ENCODE data around the gene CCDC136.

DNA sequence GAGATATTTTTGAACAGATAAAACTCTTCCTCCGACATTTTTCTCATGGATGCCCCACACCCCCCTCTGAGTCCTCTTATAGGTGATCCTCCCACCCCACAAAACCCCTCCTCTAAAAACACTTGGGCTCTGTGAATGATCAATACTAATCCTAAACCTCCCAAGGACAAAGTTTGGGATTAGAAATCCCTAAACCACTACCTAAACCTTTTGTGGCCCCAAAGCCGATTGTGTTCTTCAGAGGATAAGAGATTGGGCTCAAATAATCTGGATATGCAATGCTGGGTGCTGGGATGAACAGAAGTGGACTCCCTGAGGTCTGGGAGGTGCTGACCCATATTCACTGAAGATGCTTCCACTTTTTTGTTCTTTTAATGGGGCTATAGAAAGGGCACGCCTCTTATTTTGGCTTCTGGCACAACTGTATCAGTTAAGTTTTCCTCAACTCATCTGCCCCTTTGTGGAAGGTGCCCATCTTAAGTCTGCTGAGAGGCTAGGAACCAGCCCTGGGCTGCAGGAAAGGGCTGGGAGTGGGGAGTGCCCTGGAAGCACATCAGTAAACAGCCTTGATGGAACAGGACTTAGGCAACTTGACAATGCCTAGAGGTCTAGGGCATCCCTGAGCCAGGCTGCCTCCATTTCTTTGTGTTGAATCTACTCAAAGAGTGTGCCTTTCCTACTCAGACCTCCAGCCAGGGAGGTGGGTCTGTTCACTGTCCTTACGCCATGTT lies 15.9 kb upstream of the CCDC136 start, which contains the start of gene OPN1SW:
- TF ChIP-seq, protein P1, sequence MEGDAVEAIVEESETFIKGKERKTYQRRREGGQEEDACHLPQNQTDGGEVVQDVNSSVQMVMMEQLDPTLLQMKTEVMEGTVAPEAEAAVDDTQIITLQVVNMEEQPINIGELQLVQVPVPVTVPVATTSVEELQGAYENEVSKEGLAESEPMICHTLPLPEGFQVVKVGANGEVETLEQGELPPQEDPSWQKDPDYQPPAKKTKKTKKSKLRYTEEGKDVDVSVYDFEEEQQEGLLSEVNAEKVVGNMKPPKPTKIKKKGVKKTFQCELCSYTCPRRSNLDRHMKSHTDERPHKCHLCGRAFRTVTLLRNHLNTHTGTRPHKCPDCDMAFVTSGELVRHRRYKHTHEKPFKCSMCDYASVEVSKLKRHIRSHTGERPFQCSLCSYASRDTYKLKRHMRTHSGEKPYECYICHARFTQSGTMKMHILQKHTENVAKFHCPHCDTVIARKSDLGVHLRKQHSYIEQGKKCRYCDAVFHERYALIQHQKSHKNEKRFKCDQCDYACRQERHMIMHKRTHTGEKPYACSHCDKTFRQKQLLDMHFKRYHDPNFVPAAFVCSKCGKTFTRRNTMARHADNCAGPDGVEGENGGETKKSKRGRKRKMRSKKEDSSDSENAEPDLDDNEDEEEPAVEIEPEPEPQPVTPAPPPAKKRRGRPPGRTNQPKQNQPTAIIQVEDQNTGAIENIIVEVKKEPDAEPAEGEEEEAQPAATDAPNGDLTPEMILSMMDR (IDR thresholded peaks at IDR 0.05) = no peak
- TF ChIP-seq POLR2A (IDR thresholded peaks at IDR 0.05) = no peak

Measured in testis (tissue), 2 donors.